Measurements from ENCODE around the gene GDF3. TPM values are rescaled to one million over a fixed set of nuclear protein-coding genes. Genes with fewer than 3 reads are reported as not detected.

GDF3 gene
- total and polyA plus RNA-seq, 9 of the 15 experiments (the other 6 are each of a cell fraction or from before 2014, with no cell fraction given) = not detected

DNA sequence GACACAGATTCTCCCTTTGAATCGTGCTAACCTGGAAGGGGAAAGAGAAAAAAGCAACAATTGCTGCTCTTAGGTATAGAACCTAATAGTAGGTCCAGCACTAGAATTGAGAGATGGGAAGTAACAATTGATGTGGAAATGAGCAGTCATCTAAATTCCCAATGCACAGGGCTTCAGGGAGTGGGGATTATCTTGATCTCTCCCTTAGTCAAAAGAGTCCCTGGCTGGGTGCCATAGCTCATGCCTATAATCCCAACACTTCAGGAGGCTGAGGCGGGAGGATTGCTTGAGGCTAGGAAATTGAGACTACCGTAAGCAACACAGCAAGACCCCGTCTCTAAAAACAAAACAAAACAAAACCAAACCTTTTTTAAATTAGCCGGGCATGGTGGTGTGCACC is 33.8 kb downstream of the GDF3 start (continued):
- TF ChIP-seq, protein P1, sequence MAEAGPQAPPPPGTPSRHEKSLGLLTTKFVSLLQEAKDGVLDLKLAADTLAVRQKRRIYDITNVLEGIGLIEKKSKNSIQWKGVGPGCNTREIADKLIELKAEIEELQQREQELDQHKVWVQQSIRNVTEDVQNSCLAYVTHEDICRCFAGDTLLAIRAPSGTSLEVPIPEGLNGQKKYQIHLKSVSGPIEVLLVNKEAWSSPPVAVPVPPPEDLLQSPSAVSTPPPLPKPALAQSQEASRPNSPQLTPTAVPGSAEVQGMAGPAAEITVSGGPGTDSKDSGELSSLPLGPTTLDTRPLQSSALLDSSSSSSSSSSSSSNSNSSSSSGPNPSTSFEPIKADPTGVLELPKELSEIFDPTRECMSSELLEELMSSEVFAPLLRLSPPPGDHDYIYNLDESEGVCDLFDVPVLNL (CRISPR knock-in tag; IDR thresholded peaks at IDR 0.05; ENCODE audit: low read depth) = no peak
- TF ChIP-seq ZNF76 (CRISPR knock-in tag; IDR thresholded peaks at IDR 0.05; ENCODE audit: borderline replicate concordance) = no peak

DNA sequence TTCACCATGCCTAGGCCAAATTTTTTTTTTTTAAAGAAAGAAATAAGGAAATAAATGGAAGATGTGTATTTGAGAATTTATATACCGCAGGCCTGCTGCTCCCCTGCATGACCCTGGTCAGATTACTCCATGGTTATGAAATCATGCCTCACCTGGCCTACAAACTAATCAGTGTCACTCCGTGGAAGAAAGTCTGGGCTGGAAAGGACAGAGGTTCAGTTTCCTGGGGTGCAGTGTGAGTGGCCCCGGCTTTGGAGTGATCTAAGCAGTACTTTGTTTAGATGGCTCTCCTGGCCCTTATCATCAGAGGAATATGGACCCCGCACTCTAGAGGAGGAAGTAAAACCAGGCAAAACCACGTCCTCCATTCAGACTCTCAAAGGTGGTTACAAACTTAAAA is 39.5 kb downstream of the GDF3 start:
- TF ChIP-seq NR3C1 (CRISPR knock-in tag; IDR thresholded peaks at IDR 0.05) = no peak
- no peak for TF ChIP-seq HDAC2 (IDR thresholded peaks at IDR 0.05)
- no peaks in the 10 kb centered on the region for H3K4me1 ChIP-seq (replicated peaks in 1 of 2; ENCODE audit: control insufficient read depth in 2 of 2, insufficient read depth in 2 of 2, low read length in 2 of 2)
- H3K9me1 ChIP-seq (ENCODE audit: control insufficient read depth, insufficient read depth, low read length) = no peaks in the 10 kb centered on the region
- H3K9me3 ChIP-seq (replicated peaks; ENCODE audit: control insufficient read depth, insufficient read depth, low read depth, low read length) = no peaks in the 10 kb centered on the region
- H3K4me3 ChIP-seq = no peak overlapping the region
- ChIA-PET CTCF (ENCODE audit: low intra/inter-chr PET ratio) (no interaction called here), POLR2A (no interaction called here)
- no peak overlapping the region for H2AFZ ChIP-seq (ENCODE audit: low read depth, low read length)
- BruUV-seq (replicated peaks) = no TSS peak
- H4K20me1 ChIP-seq (replicated peaks; ENCODE audit: control insufficient read depth, insufficient read depth, low read length) = no peaks in the 10 kb centered on the region
- no peak overlapping the region for H3K4me2 ChIP-seq (ENCODE audit: insufficient read depth, low read length)
- no peak for ATAC-seq
- no peak overlapping the region for H3K9ac ChIP-seq (ENCODE audit: insufficient read depth in 1 of 2, low read depth in 2 of 2, low read length in 2 of 2)
- in situ Hi-C loops (cut with MboI) (no loop called here), intact Hi-C loops (cut with micrococcal nuclease) (no loop called here)
- 0% methylated on average over 5 of the region's 5 CpGs for WGBS (ENCODE audit: insufficient coverage, low coverage, missing lambda C conversion rate)
- no peak for DNase-seq (ENCODE audit: extremely low read depth in 1 of 4, low spot score in 3 of 4)
- FAIRE-seq = no peak
- H3K27ac ChIP-seq (ENCODE audit: extremely low read depth, low read depth, low read length) = no peak overlapping the region
- peaks cover 2 to 4% of the 10 kb centered on the region in 2 experiments; a peak in 4 of 5 replicates for H3K27me3 ChIP-seq (ENCODE audit: control insufficient read depth in 2 of 2, insufficient read depth in 2 of 2, low read length in 2 of 2)
- no peaks in the 10 kb centered on the region for H3K79me2 ChIP-seq (ENCODE audit: control insufficient read depth, insufficient read depth, low read length)
- no peaks in the 10 kb centered on the region for H3K36me3 ChIP-seq (ENCODE audit: control insufficient read depth, insufficient read depth, low read length)
